Uterus (tissue), 2 donors: Measurements from ENCODE around the gene MRGPRD.

ENCODE experiments used
- POLR2A ChIP-seq, 2 donors: fragments of 450-650 bp; IDR thresholded peaks; one replicate each; pipeline ENCODE4 v1.6.1; 2016; ENCODE audit warnings: antibody characterized with exemption in 2 of 2, mild to moderate bottlenecking in 1 of 2, moderate library complexity in 1 of 2
- TF ChIP-seq, protein P1 (sequence below), 4 experiments: fragments of 200-600 bp in 2 of 4; fragments of 450-650 bp in 2 of 4; sonication (generic) in 2 of 4; IDR thresholded peaks; one replicate each; pipeline ENCODE4 v1.5.1; 2016 to 2019; ENCODE audit warnings: antibody characterized with exemption in 4 of 4, mild to moderate bottlenecking in 2 of 4, moderate library complexity in 1 of 4

DNA sequence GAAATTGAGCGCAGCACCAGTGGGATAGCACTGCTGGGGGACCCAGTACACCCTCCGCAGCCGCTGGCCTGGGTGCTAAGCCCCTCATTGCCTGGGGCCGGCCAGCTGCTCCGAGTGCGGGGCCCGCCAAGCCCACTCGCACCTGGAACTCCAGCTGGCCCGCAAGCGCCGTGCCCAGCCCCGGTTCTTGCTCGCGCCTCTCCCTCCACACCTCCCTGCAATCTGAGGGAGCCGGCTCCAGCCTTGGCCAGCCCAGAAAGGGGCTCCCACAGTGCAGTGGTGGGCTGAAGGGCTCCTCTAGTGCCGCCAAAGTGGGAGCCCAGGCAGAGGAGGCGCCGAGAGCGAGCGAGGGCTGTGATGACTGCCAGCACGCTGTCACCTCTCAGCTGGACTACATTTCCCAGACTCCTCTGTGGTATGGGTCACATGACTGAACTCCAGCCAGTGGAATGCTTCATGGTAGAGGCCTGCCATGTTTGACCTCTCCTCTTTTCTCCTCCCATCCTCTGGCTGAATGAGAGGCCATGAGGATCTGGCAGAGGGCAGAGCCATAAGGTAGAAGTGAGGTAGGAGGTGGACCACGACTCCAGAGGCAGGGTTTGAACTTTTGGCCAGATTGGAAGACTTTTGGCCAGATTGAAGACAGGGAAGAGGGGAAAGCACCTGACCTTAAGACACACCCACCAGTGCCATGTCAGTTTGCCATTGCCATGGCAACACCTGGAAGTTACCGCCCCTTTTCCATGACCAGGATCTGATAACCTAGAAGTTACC lies 6.2 kb downstream of the MRGPRD start:
- TF ChIP-seq, protein P1, sequence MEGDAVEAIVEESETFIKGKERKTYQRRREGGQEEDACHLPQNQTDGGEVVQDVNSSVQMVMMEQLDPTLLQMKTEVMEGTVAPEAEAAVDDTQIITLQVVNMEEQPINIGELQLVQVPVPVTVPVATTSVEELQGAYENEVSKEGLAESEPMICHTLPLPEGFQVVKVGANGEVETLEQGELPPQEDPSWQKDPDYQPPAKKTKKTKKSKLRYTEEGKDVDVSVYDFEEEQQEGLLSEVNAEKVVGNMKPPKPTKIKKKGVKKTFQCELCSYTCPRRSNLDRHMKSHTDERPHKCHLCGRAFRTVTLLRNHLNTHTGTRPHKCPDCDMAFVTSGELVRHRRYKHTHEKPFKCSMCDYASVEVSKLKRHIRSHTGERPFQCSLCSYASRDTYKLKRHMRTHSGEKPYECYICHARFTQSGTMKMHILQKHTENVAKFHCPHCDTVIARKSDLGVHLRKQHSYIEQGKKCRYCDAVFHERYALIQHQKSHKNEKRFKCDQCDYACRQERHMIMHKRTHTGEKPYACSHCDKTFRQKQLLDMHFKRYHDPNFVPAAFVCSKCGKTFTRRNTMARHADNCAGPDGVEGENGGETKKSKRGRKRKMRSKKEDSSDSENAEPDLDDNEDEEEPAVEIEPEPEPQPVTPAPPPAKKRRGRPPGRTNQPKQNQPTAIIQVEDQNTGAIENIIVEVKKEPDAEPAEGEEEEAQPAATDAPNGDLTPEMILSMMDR (IDR thresholded peaks at IDR 0.05), result no peak
- no peak for TF ChIP-seq POLR2A (IDR thresholded peaks at IDR 0.05)
